Measurements from ENCODE around the gene ALX4.

The ALX4 gene

DNA sequence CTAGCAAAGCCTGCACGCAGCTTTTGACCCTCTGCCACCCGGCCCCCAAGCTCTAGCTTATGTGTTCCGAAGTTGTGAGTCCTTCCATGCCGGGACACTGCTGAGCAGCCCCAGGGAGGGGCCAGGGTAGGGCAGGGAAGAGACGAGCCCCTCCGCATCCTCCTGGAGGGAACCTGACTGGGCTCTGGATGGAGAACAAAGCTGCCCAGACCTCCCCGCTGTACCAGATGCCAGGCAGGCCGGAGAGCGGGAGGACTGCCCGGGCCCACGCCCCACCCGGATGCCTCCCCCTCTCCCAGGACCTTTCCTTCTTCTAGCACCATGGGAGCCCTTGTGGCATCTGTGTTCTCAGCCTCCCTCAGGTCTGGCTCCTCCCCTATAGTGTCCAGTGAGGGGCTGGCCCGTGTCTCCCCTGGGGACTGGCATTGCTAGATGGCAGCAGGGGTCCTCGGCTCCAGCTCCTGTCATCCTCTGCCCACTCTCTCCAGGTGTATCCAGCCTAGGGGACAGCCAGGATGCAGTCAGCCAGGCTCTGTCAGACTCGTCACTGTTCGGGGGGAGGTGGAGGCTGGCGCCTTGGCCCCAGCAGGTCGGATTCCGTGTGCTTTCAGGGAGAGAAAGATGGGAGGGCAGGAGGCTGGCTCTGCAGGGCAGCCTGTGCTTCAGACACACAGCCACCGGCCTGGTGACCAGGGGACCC is 46.1 kb downstream of the ALX4 start:
- Mint-ChIP-seq H3K4me3 (no peak overlapping the region), H3K9me3 (no peaks in the 10 kb centered on the region), H3K27me3 (no peaks in the 10 kb centered on the region), H3K4me1 (ENCODE audit: low read depth) (no peaks in the 10 kb centered on the region), H3K36me3 (ENCODE audit: low read depth) (no peaks in the 10 kb centered on the region), H3K27ac (no peak overlapping the region)

DNA sequence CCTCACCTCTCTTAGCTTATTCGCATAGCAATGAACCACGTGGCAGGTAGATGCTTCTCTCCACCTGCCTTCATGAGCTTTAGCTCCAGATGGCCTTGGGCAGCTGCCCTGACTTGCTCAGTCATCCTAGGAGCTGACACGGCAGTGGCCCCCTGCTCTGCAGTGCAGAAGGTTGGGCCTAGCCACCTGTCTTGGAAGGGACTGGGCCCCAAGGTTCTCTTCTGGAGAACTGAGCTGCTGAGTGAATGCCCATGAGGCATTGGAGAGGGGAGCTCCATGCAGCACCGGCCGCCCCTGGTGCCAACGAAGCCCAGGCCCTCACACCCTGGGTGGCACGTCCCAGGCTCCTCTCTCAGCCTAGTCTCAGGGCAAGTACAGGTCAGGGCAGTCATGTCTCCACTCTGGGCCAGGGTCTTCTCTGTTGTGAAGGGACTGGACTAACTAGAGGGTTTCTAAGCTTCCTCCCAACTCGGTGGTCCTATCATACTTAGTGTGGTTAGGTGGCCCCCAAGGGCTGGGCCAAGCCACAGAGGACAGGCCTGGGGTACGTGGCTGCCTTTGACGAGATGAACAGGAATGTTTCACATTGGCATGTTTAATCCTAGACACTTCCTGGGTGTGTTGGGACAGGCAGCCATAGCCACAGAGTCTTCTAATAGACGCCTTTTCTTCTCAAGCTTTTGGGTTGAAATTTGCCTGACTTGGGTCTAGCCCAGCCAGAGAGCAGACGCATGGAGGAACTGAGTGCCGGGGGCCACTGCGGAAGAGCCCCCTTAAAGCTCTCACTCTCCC is 47.9 kb downstream of the ALX4 start:
- no peak overlapping the region for H3K4me3 Mint-ChIP-seq
- no peaks in the 10 kb centered on the region for H3K36me3 Mint-ChIP-seq (ENCODE audit: low read depth)
- peaks cover 8% of the 10 kb centered on the region for H3K4me1 Mint-ChIP-seq (ENCODE audit: low read depth)
- H3K27me3 Mint-ChIP-seq: no peaks in the 10 kb centered on the region
- no peak overlapping the region for H3K27ac Mint-ChIP-seq
- H3K9me3 Mint-ChIP-seq: no peaks in the 10 kb centered on the region

DNA sequence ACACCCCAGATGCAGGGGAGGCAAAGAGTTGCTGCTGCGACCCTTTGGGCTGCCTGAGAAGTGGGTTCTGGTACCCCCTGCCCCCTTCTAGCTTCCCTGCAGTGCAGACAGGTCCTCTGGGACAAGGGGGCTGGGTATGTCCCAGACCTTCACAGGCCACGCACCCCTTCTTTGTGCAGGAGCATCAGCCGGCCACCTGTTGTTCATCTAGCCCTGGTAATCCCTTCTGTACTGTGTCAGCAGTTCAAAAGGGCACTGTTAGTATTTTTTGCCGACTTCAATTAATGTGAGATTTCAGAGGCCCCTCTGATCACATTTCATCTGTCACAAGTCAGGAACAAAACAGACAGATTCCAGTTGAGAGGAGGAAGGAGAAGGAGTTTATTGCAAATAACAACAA is 49.9 kb downstream of the ALX4 start:
- Mint-ChIP-seq H3K27me3 (no peaks in the 10 kb centered on the region), H3K9me3 (no peaks in the 10 kb centered on the region), H3K4me3 (no peak overlapping the region), H3K4me1 (ENCODE audit: low read depth) (peaks cover 11% of the 10 kb centered on the region), H3K27ac (no peak overlapping the region), H3K36me3 (ENCODE audit: low read depth) (no peaks in the 10 kb centered on the region)

DNA sequence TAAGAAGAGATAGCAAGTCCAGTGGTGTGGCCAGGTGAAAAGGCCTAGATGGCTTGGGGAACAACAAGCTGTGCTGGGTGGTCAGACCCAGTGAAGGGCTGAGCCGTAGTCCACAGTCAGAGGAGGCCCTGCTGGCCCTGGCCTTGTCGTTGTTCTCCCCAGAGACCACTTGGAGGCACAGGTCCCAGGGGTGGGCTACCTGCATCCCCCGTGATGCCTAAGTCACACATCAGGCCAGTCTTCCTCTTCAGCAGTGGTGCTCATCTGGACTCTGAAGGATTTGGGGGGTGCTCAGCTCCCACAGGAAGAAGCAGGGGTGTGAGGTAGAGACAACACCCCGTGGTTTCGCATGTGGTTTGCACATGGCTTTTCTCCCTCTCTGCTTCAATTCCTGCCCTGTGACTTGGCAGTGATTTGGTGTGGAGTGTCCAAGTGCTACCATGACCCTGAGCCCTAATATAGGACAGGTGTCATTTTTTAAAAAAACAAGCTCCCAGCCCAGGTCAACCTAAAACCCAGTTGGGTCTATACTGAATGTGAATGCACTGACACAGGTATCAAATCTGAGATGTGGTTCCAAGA is 51.0 kb downstream of the ALX4 start:
- Mint-ChIP-seq H3K4me1 (ENCODE audit: low read depth) (peaks cover 11% of the 10 kb centered on the region), H3K4me3 (no peak overlapping the region), H3K36me3 (ENCODE audit: low read depth) (no peaks in the 10 kb centered on the region), H3K9me3 (no peaks in the 10 kb centered on the region), H3K27me3 (no peaks in the 10 kb centered on the region), H3K27ac (no peak overlapping the region)

DNA sequence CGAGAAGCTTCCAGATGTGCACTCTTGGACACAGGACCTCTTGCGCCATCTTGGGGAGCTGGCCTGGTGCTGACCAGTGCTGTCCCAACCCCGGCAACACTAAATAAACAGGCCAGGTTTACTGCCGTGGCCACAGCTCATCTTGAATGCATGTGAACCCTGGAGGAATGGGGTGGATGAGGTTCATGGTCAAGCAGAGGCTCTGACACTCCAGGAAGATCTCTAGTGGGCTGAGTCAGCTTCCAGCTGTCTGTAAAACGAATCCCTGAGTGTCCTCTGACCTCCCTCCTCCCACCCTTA is 51.8 kb downstream of the ALX4 start:
- Mint-ChIP-seq H3K27ac (no peak overlapping the region), H3K27me3 (no peaks in the 10 kb centered on the region), H3K4me1 (ENCODE audit: low read depth) (peaks cover 11% of the 10 kb centered on the region), H3K36me3 (ENCODE audit: low read depth) (peaks cover 2% of the 10 kb centered on the region), H3K9me3 (peaks cover 5% of the 10 kb centered on the region), H3K4me3 (no peak overlapping the region)

DNA sequence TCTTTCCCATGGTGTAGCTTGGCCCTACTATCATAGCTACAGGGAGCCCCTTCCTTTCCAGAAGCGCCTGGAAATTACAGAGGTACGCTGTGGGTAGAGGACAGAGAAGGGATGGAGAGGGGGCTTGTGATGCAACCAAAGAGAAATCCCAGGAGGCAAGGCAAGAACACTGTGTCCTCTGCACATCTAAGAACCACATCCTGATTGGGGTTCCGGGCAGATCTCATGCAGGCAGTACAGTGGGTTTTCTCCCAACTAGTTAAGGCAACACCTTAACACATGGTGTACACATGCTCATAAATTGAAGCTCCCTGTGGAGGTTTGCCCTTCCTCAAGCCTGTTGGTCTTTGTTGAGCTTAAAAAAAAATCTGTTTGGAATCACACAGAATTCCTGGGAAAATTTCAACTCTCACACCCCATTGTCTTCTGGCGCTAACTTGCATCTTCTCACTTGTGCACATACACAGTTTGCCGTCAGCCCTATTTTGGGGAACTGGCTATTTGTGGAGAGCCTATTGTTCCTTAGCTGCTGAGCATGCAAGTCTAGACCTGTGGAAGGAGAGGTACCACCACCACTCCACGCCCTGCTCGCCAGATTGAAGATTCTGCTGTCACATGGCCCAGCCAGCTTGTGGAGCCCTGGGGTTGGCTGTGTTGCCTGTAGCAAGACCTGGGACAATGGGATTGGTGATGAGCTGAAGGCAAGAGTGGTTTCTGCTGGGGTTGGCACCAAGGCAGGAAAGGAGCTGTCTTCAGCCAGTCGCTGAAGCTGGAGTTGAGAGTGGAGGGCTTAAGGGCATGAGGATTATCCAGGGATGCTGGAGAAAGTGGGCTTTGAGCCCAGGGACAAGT is 52.4 kb downstream of the ALX4 start:
- peaks cover 8% of the 10 kb centered on the region for H3K36me3 Mint-ChIP-seq (ENCODE audit: low read depth)
- no peaks in the 10 kb centered on the region for H3K27me3 Mint-ChIP-seq

DNA sequence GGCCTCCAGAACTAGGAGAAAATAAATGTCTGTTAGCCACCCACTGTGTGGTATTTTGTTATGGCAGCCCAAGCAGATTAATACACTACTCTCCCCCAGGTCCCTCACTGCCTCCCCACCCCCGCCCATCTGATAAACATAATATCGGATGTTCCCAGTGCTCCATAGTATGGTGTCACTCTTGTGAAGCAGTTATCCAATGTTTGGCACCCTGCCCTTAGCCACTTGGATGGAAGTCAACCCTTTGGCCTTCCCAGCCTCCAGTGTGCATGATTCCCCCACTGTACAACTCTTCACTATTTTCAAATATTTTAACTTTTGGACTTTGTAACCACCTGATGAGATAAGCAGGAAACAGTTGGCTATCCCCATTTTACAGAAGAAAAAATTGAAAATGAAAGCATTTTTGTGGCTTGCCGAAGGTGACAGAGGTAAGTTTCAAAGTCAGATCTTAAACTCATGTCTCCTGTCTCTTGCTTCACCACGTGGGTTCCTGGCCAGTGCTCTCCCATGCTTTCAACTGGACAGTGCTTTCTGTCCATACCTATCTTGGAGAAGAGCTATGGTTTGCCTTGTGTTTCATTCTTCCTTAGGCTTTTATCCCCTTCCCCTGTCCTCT is 53.2 kb downstream of the ALX4 start:
- Mint-ChIP-seq H3K4me3 (no peak overlapping the region), H3K9me3 (peaks cover 19% of the 10 kb centered on the region), H3K4me1 (ENCODE audit: low read depth) (peaks cover 11% of the 10 kb centered on the region), H3K36me3 (ENCODE audit: low read depth) (peaks cover 15% of the 10 kb centered on the region), H3K27me3 (no peaks in the 10 kb centered on the region), H3K27ac (no peak overlapping the region)

More for the DNA sequence above, 52.4 kb downstream of the ALX4 start:
- Mint-ChIP-seq H3K9me3 (peaks cover 11% of the 10 kb centered on the region), H3K4me1 (ENCODE audit: low read depth) (peaks cover 11% of the 10 kb centered on the region), H3K27ac (no peak overlapping the region), H3K4me3 (no peak overlapping the region)

DNA sequence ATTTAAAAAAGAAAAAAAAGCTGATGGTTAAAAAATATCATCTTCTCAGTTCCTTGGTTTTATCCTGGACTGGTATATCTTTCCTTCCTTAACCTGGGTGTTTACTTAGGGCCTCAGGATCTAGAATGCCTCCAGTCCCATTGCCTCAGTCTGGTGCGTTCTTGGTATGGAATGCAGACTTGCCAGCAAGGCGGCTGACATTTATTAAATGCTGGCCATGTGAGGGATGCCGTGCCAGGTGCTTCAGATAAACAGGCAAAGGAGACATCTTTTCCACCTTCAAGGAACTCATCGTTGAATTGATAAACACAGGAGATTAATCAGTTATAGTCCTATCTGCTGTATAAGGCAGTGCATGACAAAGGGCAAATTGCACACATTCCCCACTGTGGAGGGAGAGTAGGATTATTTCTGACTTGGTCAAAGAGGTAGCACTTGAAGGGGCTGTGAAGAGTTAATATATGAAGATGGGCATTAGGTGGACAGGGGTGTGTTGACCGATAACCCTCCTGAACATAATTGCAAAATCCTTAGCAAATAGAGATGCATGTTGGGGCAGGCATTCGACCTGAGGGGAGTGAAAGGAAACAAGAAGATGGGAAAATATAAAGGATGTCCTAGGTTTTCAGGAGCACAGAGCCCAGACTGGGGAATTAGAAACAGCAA is 54.4 kb downstream of the ALX4 start:
- Mint-ChIP-seq H3K27ac (no peak overlapping the region), H3K9me3 (peaks cover 31% of the 10 kb centered on the region), H3K4me1 (ENCODE audit: low read depth) (peaks cover 11% of the 10 kb centered on the region), H3K4me3 (no peak overlapping the region), H3K27me3 (no peaks in the 10 kb centered on the region), H3K36me3 (ENCODE audit: low read depth) (peaks cover 26% of the 10 kb centered on the region)

DNA sequence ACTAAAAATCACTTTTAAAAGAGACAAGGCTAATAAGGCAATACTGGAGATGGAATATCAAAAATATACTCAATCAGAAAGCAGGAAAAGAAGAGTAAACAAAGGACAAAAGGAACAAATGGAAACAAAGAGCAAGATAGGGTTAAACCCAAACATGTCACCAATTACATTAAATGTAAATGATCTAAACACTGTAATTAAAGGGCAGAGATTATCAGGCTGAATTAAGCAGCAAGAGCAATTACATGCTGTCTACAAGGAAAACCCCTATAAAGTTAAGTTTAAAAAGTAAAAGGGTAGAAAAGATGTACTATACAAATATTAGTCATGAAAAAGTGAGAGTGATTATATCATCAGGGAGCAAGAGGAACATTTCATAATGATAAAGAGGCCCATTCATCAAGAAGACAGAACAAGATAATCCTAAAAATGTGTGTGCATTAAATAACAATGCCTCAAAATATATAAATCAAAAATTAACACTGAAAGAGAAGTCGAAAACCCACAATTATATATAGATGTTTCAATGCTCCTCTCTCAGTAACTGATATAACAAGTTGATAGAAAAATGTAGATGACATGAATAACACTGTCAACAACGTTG is 56.8 kb downstream of the ALX4 start:
- H3K27me3 Mint-ChIP-seq: no peaks in the 10 kb centered on the region
- peaks cover 41% of the 10 kb centered on the region for H3K9me3 Mint-ChIP-seq
- H3K27ac Mint-ChIP-seq: no peak overlapping the region
- no peak overlapping the region for H3K4me3 Mint-ChIP-seq
- H3K4me1 Mint-ChIP-seq (ENCODE audit: low read depth): peaks cover 7% of the 10 kb centered on the region
- H3K36me3 Mint-ChIP-seq (ENCODE audit: low read depth): peaks cover 43% of the 10 kb centered on the region

DNA sequence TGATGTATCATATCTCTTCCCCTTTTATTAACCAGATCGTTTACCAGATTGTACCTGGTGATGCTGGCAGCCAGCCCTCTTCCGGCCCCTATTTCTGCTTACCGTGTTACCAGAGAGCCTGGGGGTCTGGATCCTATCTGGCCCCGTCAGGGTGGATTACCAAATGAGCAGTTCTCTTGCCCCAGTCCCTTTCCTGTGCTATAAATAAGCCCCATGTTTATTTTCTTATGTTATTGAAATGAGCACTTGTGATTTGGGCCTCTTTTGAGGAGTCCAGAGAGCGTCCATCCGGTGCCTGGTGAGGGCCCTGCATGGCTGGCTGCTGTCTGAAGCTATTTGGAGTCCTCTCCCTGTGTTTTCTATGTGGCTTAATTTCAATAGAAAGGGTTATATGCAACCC is 59.5 kb downstream of the ALX4 start:
- Mint-ChIP-seq H3K4me3 (no peak overlapping the region), H3K27me3 (no peaks in the 10 kb centered on the region), H3K27ac (no peak overlapping the region), H3K4me1 (ENCODE audit: low read depth) (no peaks in the 10 kb centered on the region), H3K36me3 (ENCODE audit: low read depth) (peaks cover 60% of the 10 kb centered on the region), H3K9me3 (peaks cover 41% of the 10 kb centered on the region)

DNA sequence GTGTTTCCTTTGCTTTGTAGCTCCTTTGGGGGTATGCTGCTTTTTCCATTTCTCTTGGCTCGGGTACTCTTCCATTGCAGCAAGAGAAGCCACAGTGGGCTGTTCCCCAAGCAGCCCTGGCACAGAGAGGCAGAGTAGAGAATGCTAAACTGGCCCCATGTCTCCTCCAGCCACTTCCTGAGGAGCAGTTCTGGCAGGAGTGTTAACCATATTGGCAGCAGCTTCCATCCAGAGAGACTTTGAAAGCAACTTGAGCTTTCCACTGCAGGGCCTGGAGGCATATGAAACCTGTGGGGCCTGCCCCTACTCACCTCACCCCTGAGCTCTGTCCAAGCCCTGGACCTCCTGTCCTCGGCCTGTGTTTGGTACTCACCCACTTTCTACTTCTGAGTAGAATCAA is 61.8 kb downstream of the ALX4 start:
- Mint-ChIP-seq H3K9me3 (peaks cover 36% of the 10 kb centered on the region), H3K27ac (no peak overlapping the region), H3K4me1 (ENCODE audit: low read depth) (no peaks in the 10 kb centered on the region), H3K4me3 (no peak overlapping the region), H3K27me3 (no peaks in the 10 kb centered on the region), H3K36me3 (ENCODE audit: low read depth) (peaks cover 76% of the 10 kb centered on the region)

DNA sequence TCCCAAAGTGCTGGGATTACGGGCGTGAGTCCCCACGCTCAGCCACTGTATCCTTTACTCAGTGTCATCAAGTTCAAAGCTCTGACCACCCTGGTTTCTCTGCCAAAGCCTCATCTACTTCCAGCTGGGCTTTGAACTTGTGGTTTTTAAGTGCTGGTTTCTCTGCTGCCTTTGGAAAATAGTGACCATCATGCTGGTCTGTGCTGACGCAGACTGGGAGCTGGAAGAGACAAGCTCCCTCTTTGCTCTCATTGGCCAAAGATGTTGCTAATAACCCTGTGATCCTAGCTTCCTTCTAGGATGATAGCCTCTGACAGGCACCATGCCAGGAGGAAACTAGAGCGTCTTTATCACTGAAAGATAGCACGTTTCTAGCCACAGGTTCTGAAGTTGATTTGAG is 62.4 kb downstream of the ALX4 start:
- peaks cover 30% of the 10 kb centered on the region for H3K9me3 Mint-ChIP-seq
- H3K4me1 Mint-ChIP-seq (ENCODE audit: low read depth): no peaks in the 10 kb centered on the region
- H3K27me3 Mint-ChIP-seq: no peaks in the 10 kb centered on the region
- H3K27ac Mint-ChIP-seq: no peak overlapping the region
- H3K4me3 Mint-ChIP-seq: no peak overlapping the region
- H3K36me3 Mint-ChIP-seq (ENCODE audit: low read depth): peaks cover 75% of the 10 kb centered on the region

DNA sequence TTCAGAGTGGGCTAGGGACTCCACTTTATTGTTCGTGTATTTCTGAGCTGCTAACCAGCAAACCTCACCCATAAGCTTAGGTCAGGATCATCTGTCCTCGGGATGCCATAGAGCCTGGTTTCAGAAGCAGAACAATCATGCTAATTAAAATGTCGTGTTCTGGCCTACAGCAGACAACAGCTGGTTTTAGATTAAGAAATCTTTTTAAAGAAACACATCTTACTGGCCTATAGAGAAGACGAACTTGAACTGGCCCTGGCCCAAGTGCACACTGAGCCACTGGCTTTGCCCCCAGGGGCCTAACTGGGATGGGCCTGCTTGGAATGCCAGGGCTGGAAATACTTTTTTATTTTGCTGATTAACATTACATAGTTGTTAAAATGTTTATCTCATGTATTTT is 63.2 kb downstream of the ALX4 start:
- Mint-ChIP-seq H3K27me3 (no peaks in the 10 kb centered on the region), H3K27ac (no peak overlapping the region), H3K36me3 (ENCODE audit: low read depth) (peaks cover 71% of the 10 kb centered on the region), H3K9me3 (peaks cover 22% of the 10 kb centered on the region), H3K4me1 (ENCODE audit: low read depth) (no peaks in the 10 kb centered on the region), H3K4me3 (no peak overlapping the region)
